GM10266 (cell line): ENCODE results near the gene TFF2.

ENCODE experiments used
- DNase-seq: peaks from one replicate; pipeline ENCODE4 v3.0.0; 2012; ENCODE audit errors: extremely low spot score
- TF ChIP-seq, protein P1 (sequence below): IDR thresholded peaks from 2 replicates; pipeline ENCODE4 v1.5.1; 2012; ENCODE audit warnings: mild to moderate bottlenecking, low read depth; ENCODE audit not compliant: control insufficient read depth, insufficient read depth; ENCODE audit errors: missing control alignments

TFF2 gene

DNA sequence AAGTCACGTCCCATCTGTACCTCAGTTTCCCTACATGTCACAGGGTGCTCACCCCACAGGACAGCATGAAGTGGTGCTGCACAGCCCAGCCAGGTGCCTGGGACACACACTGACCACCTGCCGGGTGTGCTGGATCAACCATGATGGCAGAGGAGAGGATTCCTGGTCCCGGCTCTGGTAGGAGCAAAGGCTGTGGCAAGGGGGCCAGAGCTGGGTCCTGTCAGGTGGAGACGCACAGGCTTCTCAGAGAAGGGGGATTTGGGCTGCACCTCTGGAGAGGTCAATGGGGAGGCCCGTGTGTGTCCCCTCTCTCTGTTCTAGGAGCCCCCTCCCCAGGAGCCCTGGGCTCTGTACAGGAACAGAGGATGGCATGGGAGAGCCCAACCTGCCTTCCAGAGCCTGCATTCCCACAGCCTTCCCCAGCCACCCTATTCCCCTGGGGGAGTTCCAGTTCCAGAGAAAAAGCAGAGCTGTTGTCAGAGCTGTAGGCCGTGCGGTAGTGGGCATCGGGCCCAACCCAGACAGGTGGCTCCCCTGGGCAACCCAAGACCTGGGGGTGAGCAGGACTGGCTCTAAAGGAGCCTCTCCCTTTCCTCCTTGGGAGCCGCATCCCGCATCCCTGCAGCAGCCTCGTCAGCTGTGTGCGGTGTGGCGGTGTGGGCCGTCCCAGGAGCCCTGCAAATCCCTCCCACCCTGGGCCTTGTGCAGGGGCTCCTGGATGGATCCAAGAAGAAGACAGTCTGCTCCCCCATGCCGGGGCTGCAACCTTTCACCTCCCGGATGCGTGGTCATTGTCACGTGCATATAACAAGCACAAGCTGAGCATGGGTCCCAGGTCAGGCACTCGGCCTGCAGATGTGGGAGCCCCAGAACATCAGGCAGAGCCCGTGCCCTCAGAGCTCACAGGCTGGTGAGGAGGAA is 32.7 kb downstream of the TFF2 start:
- TF ChIP-seq, protein P1, sequence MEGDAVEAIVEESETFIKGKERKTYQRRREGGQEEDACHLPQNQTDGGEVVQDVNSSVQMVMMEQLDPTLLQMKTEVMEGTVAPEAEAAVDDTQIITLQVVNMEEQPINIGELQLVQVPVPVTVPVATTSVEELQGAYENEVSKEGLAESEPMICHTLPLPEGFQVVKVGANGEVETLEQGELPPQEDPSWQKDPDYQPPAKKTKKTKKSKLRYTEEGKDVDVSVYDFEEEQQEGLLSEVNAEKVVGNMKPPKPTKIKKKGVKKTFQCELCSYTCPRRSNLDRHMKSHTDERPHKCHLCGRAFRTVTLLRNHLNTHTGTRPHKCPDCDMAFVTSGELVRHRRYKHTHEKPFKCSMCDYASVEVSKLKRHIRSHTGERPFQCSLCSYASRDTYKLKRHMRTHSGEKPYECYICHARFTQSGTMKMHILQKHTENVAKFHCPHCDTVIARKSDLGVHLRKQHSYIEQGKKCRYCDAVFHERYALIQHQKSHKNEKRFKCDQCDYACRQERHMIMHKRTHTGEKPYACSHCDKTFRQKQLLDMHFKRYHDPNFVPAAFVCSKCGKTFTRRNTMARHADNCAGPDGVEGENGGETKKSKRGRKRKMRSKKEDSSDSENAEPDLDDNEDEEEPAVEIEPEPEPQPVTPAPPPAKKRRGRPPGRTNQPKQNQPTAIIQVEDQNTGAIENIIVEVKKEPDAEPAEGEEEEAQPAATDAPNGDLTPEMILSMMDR: no peak
- DNase-seq: no peak

DNA sequence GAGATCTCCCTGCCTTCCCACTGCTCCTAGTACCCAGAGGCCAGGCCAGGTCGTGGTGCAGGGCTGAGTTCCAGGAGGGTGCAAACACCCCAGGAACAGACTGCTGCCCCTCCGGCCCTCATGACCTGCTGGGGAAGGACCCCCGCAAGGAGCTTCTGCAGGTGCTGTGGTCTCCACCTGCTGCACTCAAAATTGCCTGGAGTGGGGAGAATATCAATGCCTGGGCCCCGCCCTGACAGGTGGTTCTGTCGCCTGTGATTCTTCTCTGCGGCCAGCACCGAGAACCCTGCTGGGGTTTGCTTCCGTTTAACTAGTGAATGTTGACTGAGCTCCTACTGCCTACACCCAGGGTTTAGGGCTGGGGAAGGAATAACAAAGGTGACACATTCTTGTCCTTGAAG is 33.5 kb downstream of the TFF2 start:
- TF ChIP-seq, protein P1: no peak
- DNase-seq: no peak

DNA sequence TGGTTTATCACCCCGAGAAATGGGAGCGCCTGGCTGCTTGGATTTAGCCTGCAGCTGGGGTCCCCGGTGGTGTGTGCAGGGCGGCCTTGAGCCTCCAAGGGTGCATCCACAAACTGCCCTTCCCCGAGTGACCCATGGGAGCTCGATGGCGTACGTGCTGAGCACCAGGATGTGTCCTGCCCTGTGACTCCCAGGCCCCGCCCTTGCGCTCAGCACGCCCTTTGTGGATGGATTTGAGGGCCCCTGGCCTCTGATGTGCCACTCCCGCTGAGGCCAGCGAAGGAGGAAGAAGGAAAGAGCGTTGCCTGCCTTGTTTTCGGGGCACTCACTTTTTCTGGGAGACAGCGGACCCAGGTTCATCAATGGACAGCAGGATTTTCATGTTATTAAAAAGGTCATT is 33.9 kb downstream of the TFF2 start:
- TF ChIP-seq, protein P1: no peak

DNA sequence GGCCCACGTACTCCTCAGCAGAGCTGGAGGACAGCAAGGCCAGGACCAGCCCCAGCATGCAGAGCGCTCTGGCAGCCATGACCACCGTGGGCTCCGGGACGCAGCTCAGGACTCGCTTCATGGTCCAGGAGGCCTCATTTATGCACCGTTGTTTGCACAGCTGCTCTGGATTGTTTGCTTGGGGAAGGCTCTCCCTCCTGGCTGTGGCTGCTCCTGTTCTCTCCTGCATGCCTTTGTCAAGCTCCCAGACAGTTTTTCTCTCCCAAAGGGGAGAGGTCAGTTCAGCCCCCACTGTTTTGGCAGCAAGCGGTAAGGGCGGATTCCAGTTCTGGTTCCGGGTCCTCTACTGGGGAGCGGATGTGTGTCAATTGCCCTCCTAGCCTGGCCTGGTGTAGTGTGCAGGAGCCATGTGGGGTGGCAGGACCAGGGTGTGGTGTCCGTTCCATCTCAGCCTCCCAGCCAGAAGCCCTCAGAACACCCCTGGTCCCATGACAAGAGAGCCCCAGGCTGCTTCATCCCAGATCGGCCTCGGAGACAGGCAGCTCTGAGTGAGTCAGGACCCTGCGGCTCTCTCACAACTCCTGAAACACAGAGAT is 35.4 kb downstream of the TFF2 start, which contains the start of gene TFF3:
TFF3 (minus strand) TSS at position 114 of the 596 bp plus-strand sequence; CDS start at position 79, 35 bp downstream.
- TF ChIP-seq, protein P1: no peak
- DNase-seq: no peak

More for the DNA sequence above, 33.9 kb downstream of the TFF2 start:
- no peak for DNase-seq

DNA sequence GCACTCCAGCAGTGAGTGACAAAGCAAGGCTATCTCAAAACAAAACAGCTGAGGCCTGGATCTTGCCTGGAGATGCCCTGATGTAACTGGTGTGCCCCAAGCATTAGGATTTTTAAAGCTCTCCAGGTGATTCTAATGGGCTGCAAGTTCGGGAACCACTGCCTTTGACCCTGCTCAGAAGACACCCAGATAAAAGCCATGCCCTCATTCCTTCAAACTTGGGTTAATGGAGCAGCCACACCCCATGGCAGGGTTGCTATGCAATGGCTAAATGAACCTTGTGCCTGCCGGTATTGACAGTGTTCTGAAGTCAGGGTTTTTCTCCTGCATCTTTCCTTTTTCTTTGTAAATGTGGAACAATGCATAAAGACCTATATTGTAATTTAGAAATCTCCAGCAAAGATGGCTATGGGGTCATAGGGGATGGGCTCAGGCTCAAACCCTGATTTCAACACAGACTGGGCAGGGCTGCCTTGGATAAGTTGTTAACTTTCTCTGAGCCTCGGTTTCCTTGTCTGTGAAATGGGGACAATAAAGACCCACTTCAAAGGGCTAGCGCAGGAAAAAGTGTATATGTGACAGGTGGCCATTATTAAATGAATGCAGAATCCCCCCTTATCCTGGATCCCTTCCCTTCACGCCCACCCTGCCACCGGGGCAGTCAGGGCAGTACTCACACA is 36.0 kb downstream of the TFF2 start:
- DNase-seq: no peak
- TF ChIP-seq, protein P1: no peak

DNA sequence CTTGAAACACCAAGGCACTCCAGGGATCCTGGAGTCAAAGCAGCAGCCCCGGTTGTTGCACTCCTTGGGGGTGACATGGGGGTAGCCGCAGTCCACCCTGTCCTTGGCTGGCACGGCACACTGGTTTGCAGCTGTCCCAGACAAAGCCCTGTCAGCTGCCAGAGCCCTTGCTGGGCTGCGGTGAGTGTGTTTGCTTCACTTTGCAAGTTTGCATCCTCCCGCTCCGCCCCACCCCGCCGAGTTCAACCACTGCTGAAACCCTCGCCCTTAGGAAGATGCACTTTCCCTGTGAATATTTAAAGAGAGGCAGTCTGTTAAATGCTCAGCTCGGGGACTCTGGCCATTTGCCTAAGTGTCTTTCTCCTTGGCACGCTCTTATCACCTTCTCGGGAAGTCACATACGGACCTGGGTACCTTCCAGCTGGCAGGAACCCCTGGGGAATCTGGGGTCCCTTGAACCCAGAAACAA is 37.3 kb downstream of the TFF2 start:
- DNase-seq: no peak
- TF ChIP-seq, protein P1: no peak
